Activated T-cell treated with anti-CD3 and anti-CD28 coated beads, Interleukin-2, amount 50 U/mL, for 4 hours (primary cell): Measurements from ENCODE around the gene C16orf89. TPM values are rescaled to one million over a fixed set of nuclear protein-coding genes. Genes with fewer than 3 reads are reported as not detected.
"Not testable (repeated sequence)": the region's sequence is repeated elsewhere in the genome, so short reads cannot be mapped to it uniquely, and the experiment has no call there.

Experiments used
- ATAC-seq, 2 donors: fragments of 200-7000 bp; cut with Tn5 transposase; one replicate each; pipeline ENCODE4 v1.10.0; 2021
- DNase-seq: peaks from one replicate; pipeline ENCODE4 v3.0.0-alpha.2; 2020
- H3K27me3 Mint-ChIP-seq: one replicate; pipeline ENCODE4 v1.8.0; 2021; ENCODE audit warnings: low read depth, mixed read lengths
- H3K36me3 Mint-ChIP-seq: one replicate; pipeline ENCODE4 v1.8.0; 2022; ENCODE audit warnings: mixed read lengths; ENCODE audit not compliant: insufficient read depth
- H3K4me1 Mint-ChIP-seq: one replicate; pipeline ENCODE4 v1.8.0; 2021; ENCODE audit warnings: low read depth, mixed read lengths
- H3K4me3 Mint-ChIP-seq: one replicate; pipeline ENCODE4 v1.8.0; 2021; ENCODE audit warnings: mild to moderate bottlenecking, moderate library complexity, mixed read lengths
- H3K9me3 Mint-ChIP-seq: one replicate; pipeline ENCODE4 v1.8.0; 2021; ENCODE audit warnings: mixed read lengths
- total RNA-seq, 3 donors: library from RNA; stranded (reverse); gene quantifications; one replicate each; pipeline ENCODE4 v1.2.1, GENCODE V29; 2021

The C16orf89 gene, protein sequence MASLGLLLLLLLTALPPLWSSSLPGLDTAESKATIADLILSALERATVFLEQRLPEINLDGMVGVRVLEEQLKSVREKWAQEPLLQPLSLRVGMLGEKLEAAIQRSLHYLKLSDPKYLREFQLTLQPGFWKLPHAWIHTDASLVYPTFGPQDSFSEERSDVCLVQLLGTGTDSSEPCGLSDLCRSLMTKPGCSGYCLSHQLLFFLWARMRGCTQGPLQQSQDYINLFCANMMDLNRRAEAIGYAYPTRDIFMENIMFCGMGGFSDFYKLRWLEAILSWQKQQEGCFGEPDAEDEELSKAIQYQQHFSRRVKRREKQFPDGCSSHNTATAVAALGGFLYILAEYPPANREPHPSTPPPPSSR
- total RNA-seq = not detected

DNA sequence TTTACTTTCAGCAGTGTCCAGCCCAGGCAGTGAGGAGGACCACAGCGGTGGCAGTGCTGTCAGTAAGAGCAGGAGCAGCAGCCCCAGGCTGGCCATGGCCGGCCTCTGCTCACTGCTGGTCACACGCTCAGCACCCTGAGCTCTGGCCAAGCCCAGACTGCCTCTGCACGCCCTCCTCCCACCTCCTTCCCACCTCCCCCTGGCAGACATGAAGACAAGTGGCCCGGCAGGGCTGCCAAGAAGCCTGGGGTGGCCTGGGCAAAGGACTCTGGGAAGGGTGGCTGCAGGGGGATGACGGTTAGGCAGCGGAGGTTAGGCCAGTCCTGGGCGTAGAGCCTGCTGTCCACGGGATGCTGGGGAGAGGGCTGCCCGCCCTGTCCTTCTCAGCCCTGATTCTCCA, at the start of gene C16orf89:
Gene C16orf89, minus strand, starts transcription at position 144 of the 400 bp plus-strand sequence. Its CDS starts 48 bp downstream, at position 96.
- DNase-seq = no peak
- Mint-ChIP-seq H3K36me3 (no peaks in the 10 kb centered on the region), H3K4me1 (peaks cover under 1% of the 10 kb centered on the region)

DNA sequence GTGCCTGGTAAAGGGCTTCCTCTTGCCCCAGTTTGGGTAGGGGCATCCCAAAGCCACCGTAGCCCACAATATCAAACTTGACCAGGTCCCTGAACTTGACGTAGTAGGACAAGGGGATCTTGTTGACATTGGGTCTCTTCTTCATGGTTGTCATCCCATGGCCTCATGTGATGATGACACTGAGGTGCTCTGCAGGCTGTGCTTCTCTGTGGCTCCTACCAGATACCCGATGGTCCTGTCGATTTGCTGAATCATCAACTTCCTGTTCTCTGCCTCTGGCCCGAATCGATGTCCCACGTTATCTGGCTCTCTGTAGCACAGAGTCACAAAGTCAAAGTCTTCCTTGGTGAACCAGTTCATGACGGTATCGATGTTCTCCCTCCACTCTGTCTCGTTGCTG, 45.2 kb upstream of the C16orf89 start:
- DNase-seq, H3K4me1 Mint-ChIP-seq, H3K36me3 Mint-ChIP-seq, H3K9me3 Mint-ChIP-seq, ATAC-seq, H3K27me3 Mint-ChIP-seq, H3K4me3 Mint-ChIP-seq: not testable (repeated sequence)

More for the DNA sequence above, at the start of gene C16orf89:
- Mint-ChIP-seq H3K9me3 (no peaks in the 10 kb centered on the region), H3K27me3 (no peaks in the 10 kb centered on the region), H3K4me3 (no peak within 1 kb of the TSS)
- ATAC-seq = no peak

DNA sequence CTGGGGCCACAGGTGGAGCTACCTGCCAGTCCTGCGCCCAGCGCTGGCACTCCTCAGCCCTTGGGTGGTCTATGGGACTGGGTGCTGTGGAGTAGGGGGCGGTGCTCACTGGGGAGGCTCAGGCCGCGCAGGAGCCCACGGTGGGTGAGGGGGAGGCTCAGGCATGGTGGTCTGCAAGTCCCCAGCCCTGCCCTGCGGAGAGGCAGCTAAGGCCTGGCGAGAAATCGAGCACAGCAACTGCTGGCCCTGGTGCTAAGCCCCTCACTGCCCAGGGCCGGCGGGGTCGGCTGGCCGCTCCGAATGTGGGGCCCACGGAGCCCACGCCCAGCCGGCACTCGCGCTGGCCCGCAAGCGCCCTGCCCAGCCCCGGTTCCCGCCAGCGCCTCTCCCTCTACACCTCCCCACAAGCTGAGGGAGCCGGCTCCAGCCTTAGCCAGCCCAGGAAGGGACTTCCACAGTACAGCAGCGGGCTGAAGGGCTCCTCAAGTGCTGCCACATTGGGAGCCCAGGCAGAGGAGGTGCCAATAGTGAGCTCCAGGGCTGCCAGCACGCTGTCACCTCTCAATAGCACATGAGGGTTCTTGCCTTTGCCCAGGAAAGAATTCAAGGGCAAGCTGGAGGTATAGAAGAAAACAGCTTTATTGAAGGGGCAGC, 42.9 kb upstream of the C16orf89 start:
- Mint-ChIP-seq H3K4me1 (no peaks in the 10 kb centered on the region), H3K9me3 (no peaks in the 10 kb centered on the region), H3K4me3 (no peak overlapping the region), H3K36me3 (no peaks in the 10 kb centered on the region), H3K27me3 (peaks cover 6% of the 10 kb centered on the region)
- ATAC-seq (no peak), DNase-seq (no peak)

DNA sequence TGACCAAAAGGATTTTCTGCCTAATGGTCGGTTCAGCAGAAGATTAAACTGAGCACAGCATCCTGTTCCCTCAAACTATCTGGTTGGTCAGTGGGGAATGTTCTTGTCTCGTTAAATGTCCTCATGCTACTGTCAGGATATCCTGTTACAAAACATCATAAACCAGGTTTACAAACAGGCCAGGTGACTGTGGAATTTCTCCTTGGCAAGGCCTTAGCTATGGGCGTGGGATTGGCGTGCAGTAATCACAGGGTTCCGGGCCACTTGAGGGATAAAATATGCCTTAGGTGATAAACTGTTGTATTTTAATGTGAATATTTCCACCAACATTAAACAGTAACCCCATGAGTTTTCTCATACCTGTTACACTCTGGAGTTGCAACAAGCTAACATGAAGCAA, 39.3 kb upstream of the C16orf89 start:
- DNase-seq, ATAC-seq, H3K4me1 Mint-ChIP-seq, H3K27me3 Mint-ChIP-seq, H3K9me3 Mint-ChIP-seq, H3K4me3 Mint-ChIP-seq, H3K36me3 Mint-ChIP-seq: not testable (repeated sequence)

DNA sequence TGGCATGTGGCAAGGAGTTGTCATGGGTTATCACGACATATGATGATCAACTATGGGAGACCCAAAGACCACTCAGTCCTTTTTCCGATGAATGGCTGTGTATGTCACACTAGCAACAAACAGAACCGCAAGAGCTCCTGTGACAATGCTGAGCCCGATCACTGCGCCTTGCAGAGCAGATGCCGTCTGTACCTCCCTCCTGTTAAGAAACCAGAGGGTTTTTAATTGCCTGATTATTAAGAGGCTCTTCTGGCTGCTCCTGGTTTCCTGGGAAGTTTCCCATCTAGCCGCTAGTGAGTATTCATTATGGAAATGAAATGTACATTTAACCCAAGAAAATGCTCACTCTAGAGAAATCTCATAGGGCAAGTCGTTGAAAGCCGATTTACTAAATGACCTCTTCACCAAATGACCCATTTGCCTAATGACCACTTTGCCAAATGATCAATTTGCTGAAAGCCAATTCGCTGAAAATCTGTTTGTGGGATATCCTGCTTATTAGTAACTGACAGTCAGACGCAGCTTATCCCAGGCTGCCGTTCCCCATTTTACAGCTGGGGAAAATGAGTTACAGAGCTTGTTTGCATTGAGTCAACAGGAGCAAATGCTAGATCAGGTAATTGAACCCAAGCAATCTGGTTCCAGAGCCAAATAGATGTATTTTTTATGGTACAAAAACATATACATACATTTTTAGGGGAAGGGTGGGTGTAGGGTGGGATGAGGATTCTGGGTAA, 37.7 kb upstream of the C16orf89 start:
- H3K36me3 Mint-ChIP-seq, DNase-seq, H3K4me3 Mint-ChIP-seq, H3K9me3 Mint-ChIP-seq, H3K4me1 Mint-ChIP-seq, ATAC-seq, H3K27me3 Mint-ChIP-seq: not testable (repeated sequence)

DNA sequence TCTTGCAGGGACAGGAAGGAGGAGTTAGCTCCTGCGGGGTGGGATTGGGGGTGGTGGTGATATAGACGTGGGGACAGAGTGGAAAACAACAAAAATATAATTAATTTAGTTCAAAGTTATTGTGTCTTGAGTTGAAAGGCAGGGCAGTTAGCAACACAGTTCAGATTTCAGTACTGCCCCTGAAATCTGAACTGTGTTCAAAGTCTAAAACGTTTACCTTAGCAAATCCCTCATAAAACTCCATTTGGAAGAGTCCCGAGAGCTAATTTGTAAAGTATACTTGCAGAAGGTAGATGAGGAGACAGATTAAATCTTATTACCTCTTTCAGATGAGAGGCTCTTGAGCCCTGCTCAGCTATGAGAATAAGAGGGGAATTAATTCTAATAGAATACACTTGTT, 33.4 kb upstream of the C16orf89 start:
- Mint-ChIP-seq H3K4me1 (peaks cover 23% of the 10 kb centered on the region), H3K4me3 (peak overlapping the region; percentile 89)
- H3K36me3 Mint-ChIP-seq, H3K9me3 Mint-ChIP-seq, DNase-seq, H3K27me3 Mint-ChIP-seq, ATAC-seq: not testable (repeated sequence)

DNA sequence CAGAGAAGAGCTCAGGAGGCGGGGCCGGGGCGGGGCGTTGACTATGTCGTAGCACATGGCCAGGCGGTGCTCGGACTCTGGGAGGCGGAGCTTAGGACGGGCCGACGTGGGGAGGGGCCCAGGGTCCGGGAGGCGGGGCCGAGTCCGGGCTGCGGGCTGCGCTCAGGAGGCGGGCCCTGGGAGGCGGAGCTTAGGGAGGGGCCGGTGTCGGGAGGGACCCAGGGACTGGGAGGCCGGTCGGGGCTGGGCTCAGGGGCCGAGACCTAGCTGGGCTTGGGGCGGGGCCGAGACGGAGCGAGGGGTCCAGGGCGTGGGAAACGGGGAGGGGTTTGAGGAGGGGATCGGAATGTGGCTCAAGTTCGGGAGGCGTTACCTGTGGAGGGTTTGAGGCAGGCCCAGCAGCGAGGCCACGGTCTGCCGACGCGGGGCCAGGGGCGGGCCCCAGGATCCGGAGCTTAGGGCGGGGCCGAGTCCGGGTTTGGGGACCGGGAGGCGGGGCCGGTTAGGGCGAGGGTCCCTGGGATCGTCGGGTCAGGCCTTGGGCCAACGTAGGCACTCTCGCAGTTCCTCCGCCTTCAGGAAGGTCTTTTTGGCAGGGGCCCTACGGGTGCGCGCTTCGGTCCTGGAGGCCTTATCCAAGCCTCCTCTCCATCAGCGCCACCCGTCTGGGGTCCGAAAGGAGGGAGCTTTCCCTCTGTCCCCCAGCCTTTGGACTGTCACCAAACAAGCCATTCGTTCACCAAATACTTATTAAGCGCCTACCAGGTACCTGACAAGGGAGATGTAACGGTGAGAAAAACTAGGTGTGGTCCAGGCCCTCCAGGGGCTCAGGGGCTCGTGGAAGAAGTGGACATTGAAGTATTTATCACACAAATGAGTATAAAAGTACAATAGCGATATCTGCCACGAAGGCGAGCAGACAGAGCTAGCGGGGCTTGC, 32.7 kb upstream of the C16orf89 start:
- DNase-seq = peak; percentile 96
- ATAC-seq, H3K9me3 Mint-ChIP-seq, H3K36me3 Mint-ChIP-seq, H3K27me3 Mint-ChIP-seq: not testable (repeated sequence)
- H3K4me1 Mint-ChIP-seq = peaks cover 23% of the 10 kb centered on the region
- peak overlapping the region; percentile 89 for H3K4me3 Mint-ChIP-seq

DNA sequence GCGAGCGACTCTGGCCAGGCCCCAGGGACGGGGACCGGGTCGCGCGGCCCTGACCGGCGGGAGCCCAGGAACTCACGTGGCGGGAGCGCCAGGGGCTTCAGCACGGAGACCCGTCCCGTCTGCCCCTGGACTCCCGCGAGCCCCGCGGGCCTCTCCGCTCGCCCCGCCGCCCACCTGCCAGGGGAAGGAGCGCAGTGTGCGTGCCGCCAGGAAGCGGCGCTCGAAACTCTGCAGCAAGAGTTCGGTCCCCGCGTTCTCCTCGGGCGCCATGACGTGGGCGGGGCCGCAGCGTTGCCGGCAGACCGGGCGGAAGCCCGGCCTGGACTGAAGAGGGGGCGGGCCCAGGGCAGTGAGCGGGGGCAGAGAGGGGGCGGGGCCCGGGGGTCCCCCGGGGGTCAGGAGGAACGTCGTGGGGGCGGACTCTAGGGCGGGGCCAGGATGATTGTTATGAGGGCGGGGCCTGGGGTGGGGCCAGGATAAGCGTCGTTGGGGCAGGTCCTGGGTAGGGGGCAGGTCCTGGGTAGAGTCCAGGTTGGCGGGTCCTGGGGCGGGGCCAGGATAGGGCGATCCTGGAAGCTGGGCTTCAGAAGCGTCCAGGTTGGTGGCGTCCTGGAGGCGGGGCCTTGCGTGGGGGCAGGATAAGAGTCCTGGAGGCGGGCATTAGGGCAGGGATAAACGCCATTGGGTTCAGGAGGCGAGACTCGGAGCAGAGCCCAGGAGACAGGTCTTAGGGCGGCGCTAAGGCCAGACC, 31.9 kb upstream of the C16orf89 start, which contains the start of gene EEF2KMT:
Gene EEF2KMT, minus strand, starts transcription at position 326 of the 751 bp plus-strand sequence. Its CDS starts 56 bp downstream, at position 270.
- peaks cover 23% of the 10 kb centered on the region for H3K4me1 Mint-ChIP-seq
- H3K9me3 Mint-ChIP-seq, H3K27me3 Mint-ChIP-seq, H3K36me3 Mint-ChIP-seq: not testable (repeated sequence)
- DNase-seq = peak; percentile 88
- H3K4me3 Mint-ChIP-seq = peak within 1 kb of the TSS; percentile 89
- peak; percentile 98 to 99 for ATAC-seq

DNA sequence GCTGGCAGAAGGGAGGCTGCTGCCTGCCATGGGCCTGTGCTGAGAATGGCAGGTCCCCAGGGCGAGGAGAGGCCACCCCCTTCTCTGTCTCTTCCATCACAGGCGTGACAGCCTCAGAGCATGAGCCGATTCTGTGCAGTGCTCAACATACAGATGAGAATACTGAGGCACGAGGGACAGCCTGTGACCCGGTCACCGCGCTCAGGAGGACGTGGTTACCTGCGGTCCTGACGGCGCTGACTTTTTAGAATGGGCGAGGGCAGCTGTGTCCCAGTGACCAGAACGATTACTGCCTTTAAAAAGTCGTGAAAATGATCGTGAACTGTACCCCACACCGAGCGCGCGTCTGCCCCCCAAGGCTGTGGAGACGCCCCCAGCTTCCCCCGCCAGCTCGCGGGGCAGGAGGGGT, 31.3 kb upstream of the C16orf89 start:
- Mint-ChIP-seq H3K4me1 (peaks cover 27% of the 10 kb centered on the region), H3K4me3 (peak overlapping the region; percentile 89)
- H3K36me3 Mint-ChIP-seq, H3K9me3 Mint-ChIP-seq, ATAC-seq, H3K27me3 Mint-ChIP-seq: not testable (repeated sequence)
- DNase-seq = peak; percentile 26

DNA sequence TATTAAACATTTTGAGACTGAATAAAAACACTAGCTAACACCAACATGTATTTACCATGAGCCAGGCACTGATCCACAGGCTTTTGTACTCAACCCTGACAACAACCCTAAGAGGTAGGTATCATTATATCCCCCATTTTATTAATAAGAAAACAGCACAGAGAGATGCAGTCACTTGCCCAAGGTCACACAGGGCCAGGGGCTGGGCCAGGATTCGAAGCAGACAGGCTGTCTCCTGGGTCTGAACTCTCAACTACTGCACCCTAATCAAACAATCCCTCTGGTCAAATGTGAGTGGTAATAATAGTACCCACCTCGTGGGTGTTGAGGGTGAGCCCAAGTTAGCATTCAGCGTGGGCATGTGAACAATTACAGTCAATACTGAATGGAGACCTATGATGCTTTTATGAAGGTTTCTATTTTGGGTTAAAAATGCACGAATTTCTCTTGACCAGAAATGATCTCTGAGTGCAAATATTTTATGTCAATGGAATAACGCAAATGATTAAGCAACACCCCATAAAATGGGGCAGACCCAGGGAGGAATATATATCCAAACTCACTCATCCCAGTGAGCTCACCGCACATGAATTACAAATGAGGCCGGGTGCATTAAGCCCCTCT, 30.8 kb upstream of the C16orf89 start:
- H3K27me3 Mint-ChIP-seq, H3K36me3 Mint-ChIP-seq, ATAC-seq, DNase-seq, H3K9me3 Mint-ChIP-seq: not testable (repeated sequence)
- Mint-ChIP-seq H3K4me1 (peaks cover 28% of the 10 kb centered on the region), H3K4me3 (peak overlapping the region; percentile 89)

DNA sequence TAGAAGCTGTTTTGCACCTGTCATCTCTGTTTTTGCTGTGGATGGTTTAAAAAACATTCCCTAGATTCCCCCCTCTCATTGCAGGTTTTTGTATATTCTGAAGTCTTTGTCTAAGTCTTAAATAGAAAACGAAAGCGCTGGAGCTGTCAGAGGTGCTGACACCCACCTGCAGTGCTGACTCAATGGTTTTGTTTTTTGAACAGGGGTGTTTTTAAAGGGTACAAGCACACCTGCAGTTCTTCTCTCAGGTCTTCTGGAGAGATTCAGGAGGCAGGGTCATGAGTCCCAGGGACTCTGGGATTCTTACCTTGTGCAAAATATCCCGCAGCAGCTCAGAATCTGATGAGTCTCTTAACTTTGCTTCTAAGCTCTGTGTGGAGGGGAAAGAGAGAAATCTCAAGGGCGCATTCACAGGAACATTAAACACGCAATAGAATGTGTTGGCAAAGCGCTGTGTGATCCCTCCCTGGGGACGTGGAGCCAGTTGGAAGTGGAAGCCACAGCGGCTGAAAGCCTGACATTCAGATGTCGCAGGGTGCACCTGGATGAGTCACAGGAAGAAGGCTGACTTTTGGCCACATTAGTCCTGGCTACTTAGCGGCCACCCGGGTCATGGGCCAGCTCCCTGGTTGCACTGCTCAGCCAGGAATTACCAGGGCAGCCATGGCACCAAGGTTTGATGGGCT, 29.5 kb upstream of the C16orf89 start:
- peak overlapping the region; percentile 35 for H3K4me3 Mint-ChIP-seq
- not testable (repeated sequence) for H3K36me3 Mint-ChIP-seq, DNase-seq

DNA sequence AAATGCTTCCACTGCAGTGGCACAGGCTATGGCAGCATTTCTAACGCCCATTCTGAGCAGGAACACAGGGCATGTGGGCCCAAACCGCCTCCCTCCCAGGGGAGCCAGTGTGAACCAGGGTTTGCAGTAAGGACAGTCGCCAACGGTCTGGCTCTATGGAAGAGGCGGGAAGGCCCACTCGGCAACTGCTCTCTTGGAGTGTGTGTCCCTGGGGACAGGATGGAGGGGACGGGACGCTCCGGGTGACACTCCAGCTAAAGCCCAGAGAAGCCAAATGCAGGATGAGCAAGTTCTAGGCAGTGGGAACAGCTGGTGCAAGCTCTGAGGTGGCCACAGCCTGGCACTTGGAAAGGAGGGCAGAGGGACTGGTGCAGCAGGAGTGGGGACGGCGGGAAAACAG, 28.0 kb upstream of the C16orf89 start:
- H3K4me3 Mint-ChIP-seq, DNase-seq, ATAC-seq, H3K27me3 Mint-ChIP-seq, H3K9me3 Mint-ChIP-seq, H3K36me3 Mint-ChIP-seq: not testable (repeated sequence)
- H3K4me1 Mint-ChIP-seq = peaks cover 26% of the 10 kb centered on the region

More for the DNA sequence above, 29.5 kb upstream of the C16orf89 start:
- not testable (repeated sequence) for H3K9me3 Mint-ChIP-seq, H3K27me3 Mint-ChIP-seq, ATAC-seq
- H3K4me1 Mint-ChIP-seq = peaks cover 28% of the 10 kb centered on the region
